Fibroblast of upper back skin (primary cell): ENCODE data around the gene DOCK2.

Source experiments
- DNase-seq: peaks from one replicate; pipeline ENCODE4 v3.0.0-alpha.2; 2013

DOCK2 gene

GRCh38 chr5:169874621-169875020, 237.5 kb downstream of the DOCK2 start:
- DNase-seq, result no peak

GRCh38 chr5:169875091-169875728, 238.1 kb downstream of the DOCK2 start:
- DNase-seq, result peak; percentile 41

- DNase-seq, result no peak
These were observed 238.7 kb downstream of the DOCK2 start for GRCh38 chr5:169875731-169876130.

GRCh38 chr5:169876386-169876785, 239.3 kb downstream of the DOCK2 start:
- DNase-seq, result peak; percentile 35

GRCh38 chr5:169880012-169880663, 243.1 kb downstream of the DOCK2 start:
- DNase-seq, result no peak

GRCh38 chr5:169880785-169881184, 243.7 kb downstream of the DOCK2 start:
- DNase-seq, result no peak

- DNase-seq, result no peak
These were observed 244.7 kb downstream of the DOCK2 start for GRCh38 chr5:169881702-169882303.

- DNase-seq, result no peak
These were observed 249.0 kb downstream of the DOCK2 start for GRCh38 chr5:169886033-169886432.

- no peak for DNase-seq
These were observed 249.6 kb downstream of the DOCK2 start for GRCh38 chr5:169886677-169887076.

- no peak for DNase-seq
These were observed 252.5 kb downstream of the DOCK2 start for GRCh38 chr5:169889572-169889971.

- no peak for DNase-seq
These were observed 255.9 kb downstream of the DOCK2 start for GRCh38 chr5:169893010-169893409.

- peak; percentile 71 for DNase-seq
These were observed 256.5 kb downstream of the DOCK2 start for GRCh38 chr5:169893571-169893970.

GRCh38 chr5:169895926-169896325, 258.9 kb downstream of the DOCK2 start:
- DNase-seq, result peak; percentile 72

GRCh38 chr5:169897481-169897880, 260.4 kb downstream of the DOCK2 start:
- DNase-seq, result no peak

GRCh38 chr5:169901896-169902295, 264.8 kb downstream of the DOCK2 start:
- no peak for DNase-seq

GRCh38 chr5:169904059-169904458, 267.0 kb downstream of the DOCK2 start:
- peak; percentile 81 for DNase-seq

- peak; percentile 32 for DNase-seq
These were observed 267.4 kb downstream of the DOCK2 start for GRCh38 chr5:169904508-169904907.

GRCh38 chr5:169905017-169905416, 267.9 kb downstream of the DOCK2 start:
- DNase-seq, result no peak

GRCh38 chr5:169906745-169907649, 269.9 kb downstream of the DOCK2 start:
- DNase-seq, result no peak

- no peak for DNase-seq
These were observed 271.8 kb downstream of the DOCK2 start for GRCh38 chr5:169908864-169909263.

- no peak for DNase-seq
These were observed 272.9 kb downstream of the DOCK2 start for GRCh38 chr5:169909945-169910344.

GRCh38 chr5:169910393-169910792, 273.3 kb downstream of the DOCK2 start:
- no peak for DNase-seq
